SK-N-MC (cell line): Measurements from ENCODE around the gene VSTM2A.

Source experiments
- DNase-seq: peaks from one replicate; pipeline ENCODE4 v3.0.0-alpha.2; 2011; ENCODE audit warnings: low read depth, low spot score
- H3K27ac ChIP-seq: fragments of 200-600 bp; sonication (generic); 2 replicates; pipeline ENCODE4 v1.5.1; 2016; ENCODE audit warnings: mixed run types
- H3K36me3 ChIP-seq: fragments of 200-600 bp; sonication (generic); 2 replicates; pipeline ENCODE4 v1.6.1; 2017; ENCODE audit warnings: antibody characterized with exemption, low read length, mixed read lengths; ENCODE audit not compliant: insufficient read depth
- H3K4me3 ChIP-seq: fragments of 200-600 bp; sonication (generic); 2 replicates; pipeline ENCODE4 v1.5.1; 2016
- H3K9ac ChIP-seq: fragments of 200-600 bp; sonication (generic); 2 replicates; pipeline ENCODE4 v1.8.0; 2017; ENCODE audit warnings: mixed run types, mixed read lengths; ENCODE audit not compliant: insufficient read length
- H3K9me3 ChIP-seq: fragments of 200-600 bp; sonication (generic); 2 replicates; pipeline ENCODE4 v1.6.1; 2017; ENCODE audit warnings: low read depth, mild to moderate bottlenecking, antibody characterized with exemption, low read length, moderate library complexity, mixed read lengths
- EZH2 ChIP-seq: fragments of 200-600 bp; sonication (generic); IDR thresholded peaks from one replicate; pipeline ENCODE4 v1.6.1; 2017; ENCODE audit warnings: antibody characterized with exemption
- FOXP2 ChIP-seq: optimal IDR thresholded peaks from 2 replicates; pipeline ENCODE3; 2011; ENCODE audit warnings: mild to moderate bottlenecking, moderate library complexity; ENCODE audit not compliant: insufficient read depth; ENCODE audit errors: extremely low read length, control extremely low read depth
- POLR2AphosphoS5 ChIP-seq: IDR thresholded peaks from 2 replicates; pipeline ENCODE4 v1.6.1; 2012; ENCODE audit warnings: mild to moderate bottlenecking, low read depth, low read length, borderline replicate concordance

Gene VSTM2A

GRCh38 chr7:54546081-54546985, 4.2 kb downstream of the VSTM2A start:
- Histone ChIP-seq H3K4me3 (no peak overlapping the region), H3K9ac (no peak overlapping the region), H3K36me3 (no peaks in the 10 kb centered on the region), H3K9me3 (no peaks in the 10 kb centered on the region), H3K27ac (no peak overlapping the region)
- TF ChIP-seq POLR2AphosphoS5 (no peak), EZH2 (no peak), FOXP2 (no peak)
- DNase-seq = no peak

DNA sequence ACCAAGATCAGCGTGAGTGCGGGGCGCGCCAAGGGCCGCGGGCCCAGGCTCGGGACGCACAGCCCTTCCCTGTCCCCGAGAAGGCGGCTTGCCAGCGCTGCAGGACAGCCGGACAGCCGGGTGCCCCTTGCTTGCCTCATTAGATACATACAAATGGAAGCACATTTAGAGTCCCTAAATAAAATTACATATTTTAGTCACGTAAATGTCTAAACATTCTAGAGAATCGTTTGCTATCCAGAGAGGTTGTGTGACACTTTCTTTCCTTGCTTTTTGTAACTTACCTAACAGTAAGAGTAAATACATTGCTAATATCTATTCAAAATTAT, 4.8 kb downstream of the VSTM2A start:
- DNase-seq = no peak
- H3K4me3 ChIP-seq = no peak overlapping the region
- no peak overlapping the region for H3K9ac ChIP-seq
- TF ChIP-seq POLR2AphosphoS5 (no peak), FOXP2 (no peak), EZH2 (no peak)
- H3K27ac ChIP-seq = no peak overlapping the region
- no peaks in the 10 kb centered on the region for H3K9me3 ChIP-seq
- no peaks in the 10 kb centered on the region for H3K36me3 ChIP-seq

- H3K27ac ChIP-seq = no peak overlapping the region
- no peak for TF ChIP-seq POLR2AphosphoS5
- no peak for TF ChIP-seq EZH2
- TF ChIP-seq FOXP2 = no peak
- H3K9ac ChIP-seq = no peak overlapping the region
- DNase-seq = no peak
- H3K9me3 ChIP-seq = no peaks in the 10 kb centered on the region
- no peaks in the 10 kb centered on the region for H3K36me3 ChIP-seq
- no peak overlapping the region for H3K4me3 ChIP-seq
Measured at GRCh38 chr7:54550471-54550870, 8.3 kb downstream of the VSTM2A start.

GRCh38 chr7:54556121-54556520, 13.9 kb downstream of the VSTM2A start:
- TF ChIP-seq EZH2 (no peak), FOXP2 (no peak), POLR2AphosphoS5 (no peak)
- DNase-seq = no peak
- Histone ChIP-seq H3K9ac (no peak overlapping the region), H3K36me3 (no peaks in the 10 kb centered on the region), H3K27ac (no peak overlapping the region), H3K4me3 (no peak overlapping the region), H3K9me3 (no peaks in the 10 kb centered on the region)

DNA sequence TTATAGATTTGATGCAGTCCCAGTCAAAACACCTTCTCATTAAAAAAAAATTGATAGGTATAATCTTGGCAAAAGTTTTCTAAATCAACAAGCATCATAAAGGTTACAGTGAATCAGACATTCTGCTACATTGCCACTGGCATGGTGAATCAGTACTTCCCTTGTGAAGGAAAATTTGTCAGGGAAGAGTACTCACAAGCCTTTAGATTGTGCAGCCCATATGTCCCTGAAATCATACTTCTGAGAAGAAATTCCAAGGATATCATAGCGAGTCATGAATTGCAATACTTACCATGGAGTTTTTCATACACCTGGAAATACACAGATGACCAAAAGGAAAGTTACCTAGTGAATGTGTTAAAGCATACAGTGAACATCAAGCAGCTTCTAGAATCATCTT, 17.2 kb downstream of the VSTM2A start:
- Histone ChIP-seq H3K27ac (no peak overlapping the region), H3K36me3 (no peaks in the 10 kb centered on the region), H3K4me3 (no peak overlapping the region), H3K9me3 (no peaks in the 10 kb centered on the region), H3K9ac (no peak overlapping the region)
- TF ChIP-seq POLR2AphosphoS5 = no peak
- no peak for TF ChIP-seq EZH2
- TF ChIP-seq FOXP2 = no peak
- DNase-seq = no peak

DNA sequence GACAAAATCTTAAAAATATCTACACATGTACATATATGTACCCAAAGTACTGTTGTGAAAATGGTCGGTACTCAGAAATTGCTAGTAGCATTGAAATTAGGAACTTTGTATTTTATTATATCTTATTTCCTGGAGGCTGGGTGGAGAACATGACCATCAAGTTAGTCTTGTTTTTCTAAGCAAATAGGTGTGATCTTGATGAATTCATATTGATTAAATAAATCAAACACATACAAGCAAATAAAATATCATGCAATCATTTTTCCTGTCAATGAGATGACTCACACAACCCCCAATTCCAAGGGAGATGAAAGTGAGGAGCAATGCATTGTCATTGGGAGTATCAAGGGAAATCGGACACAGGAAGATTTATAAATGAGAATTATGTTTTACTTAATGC, 18.0 kb downstream of the VSTM2A start:
- no peak overlapping the region for H3K4me3 ChIP-seq
- H3K27ac ChIP-seq = no peak overlapping the region
- TF ChIP-seq EZH2 (no peak), FOXP2 (no peak), POLR2AphosphoS5 (no peak)
- H3K36me3 ChIP-seq = no peaks in the 10 kb centered on the region
- H3K9ac ChIP-seq = no peak overlapping the region
- no peaks in the 10 kb centered on the region for H3K9me3 ChIP-seq
- no peak for DNase-seq

- TF ChIP-seq EZH2 = no peak
- no peak for TF ChIP-seq POLR2AphosphoS5
- no peak for TF ChIP-seq FOXP2
Measured at GRCh38 chr7:54560723-54561122, 18.5 kb downstream of the VSTM2A start.

DNA sequence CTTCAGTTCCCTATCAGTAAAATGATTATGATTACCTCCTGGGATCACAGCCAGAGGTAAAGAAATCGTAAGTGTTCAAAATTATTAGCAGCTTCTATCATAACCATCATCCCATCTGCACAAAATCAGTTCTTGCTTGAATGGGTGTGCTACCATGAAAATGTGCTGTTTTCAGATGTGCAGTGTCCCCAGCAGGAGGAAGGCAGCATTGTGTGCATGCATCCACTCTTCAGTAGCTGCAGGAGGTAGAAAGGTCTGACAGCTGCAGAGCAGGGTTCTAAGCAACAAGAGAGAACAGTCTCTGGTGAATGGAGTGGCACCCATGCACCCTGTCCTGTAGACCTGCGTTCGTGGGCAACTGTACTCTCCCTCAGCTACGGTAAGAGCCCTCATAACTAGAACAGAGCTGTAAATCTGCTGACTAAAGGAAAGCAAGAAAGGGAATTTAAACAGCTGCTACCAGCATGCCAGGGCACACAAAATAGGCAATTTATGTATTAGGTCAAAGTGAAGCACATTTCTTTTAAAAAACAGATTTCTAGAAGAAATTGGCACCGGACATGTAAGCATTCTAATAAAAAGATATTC, 21.2 kb downstream of the VSTM2A start:
- no peak for DNase-seq

More at GRCh38 chr7:54560723-54561122, 18.5 kb downstream of the VSTM2A start:
- Histone ChIP-seq H3K36me3 (no peaks in the 10 kb centered on the region), H3K4me3 (no peak overlapping the region), H3K27ac (no peak overlapping the region), H3K9ac (no peak overlapping the region), H3K9me3 (no peaks in the 10 kb centered on the region)
- DNase-seq = no peak

More for the DNA sequence above, 21.2 kb downstream of the VSTM2A start:
- Histone ChIP-seq H3K4me3 (no peak overlapping the region), H3K9ac (no peak overlapping the region), H3K36me3 (no peaks in the 10 kb centered on the region), H3K9me3 (no peaks in the 10 kb centered on the region), H3K27ac (no peak overlapping the region)
- no peak for TF ChIP-seq FOXP2
- no peak for TF ChIP-seq POLR2AphosphoS5
- TF ChIP-seq EZH2 = no peak
